ENCODE data around the gene ZMYND15. TPM values are rescaled to one million over a fixed set of nuclear protein-coding genes. Genes with fewer than 3 reads are reported as not detected.

The ZMYND15 gene
- total and polyA plus RNA-seq, 2 experiments from 2014 or later = 0.16 to 0.32 TPM

DNA sequence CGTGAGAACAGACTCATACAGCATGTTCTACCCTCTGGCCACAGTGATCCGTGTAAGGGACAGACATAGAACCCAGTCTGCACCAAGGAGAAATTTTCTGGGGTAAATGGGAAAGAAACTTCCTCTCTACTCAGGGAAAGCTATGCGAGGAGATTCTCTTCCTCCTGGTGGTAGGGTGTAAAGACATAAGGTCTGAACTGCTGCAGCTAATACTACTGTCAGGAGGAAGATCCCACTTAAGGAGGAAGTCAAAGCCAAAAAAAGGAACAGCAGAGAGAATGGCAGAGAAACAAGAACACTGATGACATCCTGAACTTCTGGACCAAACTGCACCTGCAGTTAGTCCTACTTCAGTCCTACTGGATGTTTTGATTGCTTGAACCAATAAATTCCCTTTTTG lies 25.0 kb downstream of the ZMYND15 start:
- 54 to 69% methylated on average over 3 of the region's 3 CpGs for WGBS, 2 experiments (ENCODE audit: low coverage in 1 of 2, low lambda C conversion rate in 2 of 2, missing lambda C conversion rate in 2 of 2)

DNA sequence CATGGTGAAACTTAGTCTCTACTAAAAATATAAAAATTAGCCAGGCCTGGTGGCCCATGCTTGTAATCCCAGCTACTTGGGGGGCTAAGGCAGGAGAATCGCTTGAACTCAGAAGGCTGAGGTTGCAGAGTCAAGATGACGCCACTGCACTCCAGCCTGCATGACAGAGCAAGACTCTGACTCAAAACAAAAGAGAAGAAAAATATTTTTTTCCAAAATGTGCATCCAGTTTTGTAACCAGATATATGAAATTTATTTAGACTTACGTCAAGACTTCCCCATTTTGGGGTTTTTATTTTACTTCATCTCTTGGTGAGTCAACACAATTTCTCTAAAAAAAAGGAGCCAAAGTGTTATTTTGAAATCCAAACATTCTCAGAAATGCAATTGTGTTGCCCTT lies 26.6 kb downstream of the ZMYND15 start:
- Histone ChIP-seq H3K9ac (no peak overlapping the region), H3K9me3 (ENCODE audit: low read depth) (no peaks in the 10 kb centered on the region), H3F3A (ENCODE audit: insufficient read depth) (peaks cover 7% of the 10 kb centered on the region; the same call in 1 of the 2 replicates), H3K79me2 (ENCODE audit: insufficient read depth) (no peaks in the 10 kb centered on the region), H3K27me3 (replicated peaks; ENCODE audit: insufficient read depth) (peaks cover 13% of the 10 kb centered on the region), H2AFZ (no peak overlapping the region), H3K9me2 (ENCODE audit: insufficient read depth) (no peaks in the 10 kb centered on the region), H3K36me3 (ENCODE audit: low read depth) (no peaks in the 10 kb centered on the region), H3K4me3 (no peak overlapping the region), H3K4me1 (ENCODE audit: insufficient read depth) (peaks cover 9% of the 10 kb centered on the region; the same call in 1 of the 2 replicates), H3K27ac (no peak overlapping the region), H4K20me1 (ENCODE audit: insufficient read depth) (no peaks in the 10 kb centered on the region), H3K4me2 (ENCODE audit: unreplicated experiment) (no peak overlapping the region)
- TF ChIP-seq EZH2 (IDR thresholded peaks at IDR 0.05; ENCODE audit: insufficient read depth, poor library complexity, severe bottlenecking) = no peak
- TF ChIP-seq EZH2phosphoT487 (IDR thresholded peaks at IDR 0.05; ENCODE audit: insufficient read depth, low read depth) = no peak
- DNase-seq = no peak
- in situ Hi-C loops (cut with MboI) = no loop called here
- WGBS, 2 experiments (ENCODE audit: low coverage in 1 of 2, low lambda C conversion rate in 2 of 2, missing lambda C conversion rate in 2 of 2) = 71 to 73% methylated on average over 3 of the region's 3 CpGs

More for the DNA sequence above, 25.0 kb downstream of the ZMYND15 start:
- H3K27me3 ChIP-seq (replicated peaks; ENCODE audit: insufficient read depth) = peaks cover 13% of the 10 kb centered on the region
- H3K79me2 ChIP-seq (ENCODE audit: insufficient read depth) = no peaks in the 10 kb centered on the region
- no peaks in the 10 kb centered on the region for H3K9me3 ChIP-seq (ENCODE audit: low read depth)
- peaks cover 3% of the 10 kb centered on the region; the same call in 1 of the 2 replicates for H3F3A ChIP-seq (ENCODE audit: insufficient read depth)
- H2AFZ ChIP-seq = no peak overlapping the region
- H3K4me2 ChIP-seq (ENCODE audit: unreplicated experiment) = no peak overlapping the region
- peaks cover 4% of the 10 kb centered on the region; the same call in 1 of the 2 replicates for H3K4me1 ChIP-seq (ENCODE audit: insufficient read depth)
- H3K4me3 ChIP-seq = no peak overlapping the region
- no peak overlapping the region for H3K9ac ChIP-seq
- no peak for TF ChIP-seq EZH2 (IDR thresholded peaks at IDR 0.05; ENCODE audit: insufficient read depth, poor library complexity, severe bottlenecking)
- no peak for TF ChIP-seq EZH2phosphoT487 (IDR thresholded peaks at IDR 0.05; ENCODE audit: insufficient read depth, low read depth)
- DNase-seq = no peak
- no peak overlapping the region for H3K27ac ChIP-seq
- H4K20me1 ChIP-seq (ENCODE audit: insufficient read depth) = no peaks in the 10 kb centered on the region
- no peaks in the 10 kb centered on the region for H3K9me2 ChIP-seq (ENCODE audit: insufficient read depth)
- in situ Hi-C loops (cut with MboI) = no loop called here
- no peaks in the 10 kb centered on the region for H3K36me3 ChIP-seq (ENCODE audit: low read depth)

DNA sequence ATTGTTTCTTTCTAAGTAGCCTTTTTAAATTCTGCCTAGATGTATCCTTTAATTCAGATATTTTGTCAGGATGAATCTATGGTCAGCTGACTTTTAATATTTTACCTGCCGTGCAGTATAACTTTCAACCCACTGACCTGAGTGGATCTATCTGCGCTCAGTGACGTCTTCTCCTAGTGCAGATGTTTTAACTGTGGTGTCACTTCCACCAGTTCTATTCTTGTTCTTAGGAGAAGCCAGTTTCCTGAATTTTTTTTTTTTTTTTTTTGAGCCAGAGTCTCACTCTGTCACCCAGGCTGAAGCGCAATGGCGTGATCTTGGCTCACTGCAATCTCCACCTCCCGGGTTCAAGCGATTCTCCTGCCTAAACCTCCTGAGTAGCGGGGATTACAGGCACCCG lies 27.1 kb downstream of the ZMYND15 start:
- Histone ChIP-seq H3K79me2 (ENCODE audit: insufficient read depth) (no peaks in the 10 kb centered on the region), H3K9ac (no peak overlapping the region), H3K27me3 (replicated peaks; ENCODE audit: insufficient read depth) (peaks cover 13% of the 10 kb centered on the region), H3K9me3 (ENCODE audit: low read depth) (no peaks in the 10 kb centered on the region), H2AFZ (no peak overlapping the region), H4K20me1 (ENCODE audit: insufficient read depth) (no peaks in the 10 kb centered on the region), H3F3A (ENCODE audit: insufficient read depth) (peaks cover 7% of the 10 kb centered on the region; the same call in 1 of the 2 replicates), H3K36me3 (ENCODE audit: low read depth) (no peaks in the 10 kb centered on the region), H3K4me2 (ENCODE audit: unreplicated experiment) (no peak overlapping the region), H3K4me3 (no peak overlapping the region), H3K27ac (no peak overlapping the region), H3K9me2 (ENCODE audit: insufficient read depth) (no peaks in the 10 kb centered on the region), H3K4me1 (ENCODE audit: insufficient read depth) (peaks cover 9% of the 10 kb centered on the region; the same call in 1 of the 2 replicates)
- DNase-seq = no peak
- WGBS, 2 experiments (ENCODE audit: low coverage in 1 of 2, low lambda C conversion rate in 2 of 2, missing lambda C conversion rate in 2 of 2) = 75 to 83% methylated on average over 9 of the region's 9 CpGs
- TF ChIP-seq EZH2 (IDR thresholded peaks at IDR 0.05; ENCODE audit: insufficient read depth, poor library complexity, severe bottlenecking) (no peak), EZH2phosphoT487 (IDR thresholded peaks at IDR 0.05; ENCODE audit: insufficient read depth, low read depth) (no peak)
- in situ Hi-C loops (cut with MboI) = no loop called here

DNA sequence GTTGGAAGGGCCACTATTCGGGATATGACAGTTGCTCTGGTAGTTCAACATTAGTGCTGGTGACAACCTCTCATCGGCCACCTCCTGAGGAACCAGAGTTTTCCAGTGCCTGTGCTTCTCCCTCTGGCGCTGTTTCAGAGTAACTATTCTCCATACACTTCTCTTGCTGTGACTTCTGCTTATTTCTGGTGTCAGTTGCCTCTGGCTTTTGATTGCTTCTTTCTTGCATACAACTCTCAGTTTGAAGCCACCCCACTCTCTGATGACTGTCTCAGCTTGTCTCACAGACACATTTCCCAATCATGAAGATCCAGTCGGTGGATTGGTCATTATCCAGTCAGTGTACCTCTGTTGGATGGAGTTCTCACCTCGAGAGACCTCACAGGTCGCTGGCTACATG lies 28.7 kb downstream of the ZMYND15 start:
- Histone ChIP-seq H3K79me2 (ENCODE audit: insufficient read depth) (no peaks in the 10 kb centered on the region), H3K9me2 (ENCODE audit: insufficient read depth) (no peaks in the 10 kb centered on the region), H3K36me3 (ENCODE audit: low read depth) (no peaks in the 10 kb centered on the region), H3K9ac (no peak overlapping the region), H3K27ac (no peak overlapping the region), H3K4me2 (ENCODE audit: unreplicated experiment) (no peak overlapping the region), H2AFZ (no peak overlapping the region), H3K4me3 (no peak overlapping the region), H3K9me3 (ENCODE audit: low read depth) (no peaks in the 10 kb centered on the region), H3K4me1 (ENCODE audit: insufficient read depth) (peaks cover 9% of the 10 kb centered on the region; the same call in 1 of the 2 replicates), H3K27me3 (replicated peaks; ENCODE audit: insufficient read depth) (peaks cover 21% of the 10 kb centered on the region), H4K20me1 (ENCODE audit: insufficient read depth) (no peaks in the 10 kb centered on the region), H3F3A (ENCODE audit: insufficient read depth) (peaks cover 7% of the 10 kb centered on the region; the same call in 1 of the 2 replicates)
- in situ Hi-C loops (cut with MboI) = no loop called here
- TF ChIP-seq EZH2phosphoT487 (IDR thresholded peaks at IDR 0.05; ENCODE audit: insufficient read depth, low read depth) (no peak), EZH2 (IDR thresholded peaks at IDR 0.05; ENCODE audit: insufficient read depth, poor library complexity, severe bottlenecking) (no peak)
- no peak for DNase-seq
- WGBS, 2 experiments (ENCODE audit: low coverage in 1 of 2, low lambda C conversion rate in 2 of 2, missing lambda C conversion rate in 2 of 2) = 70% methylated on average over 6 of the region's 6 CpGs

Data from GM23248 (cell line).